GM18511 (cell line): ENCODE measurements around the gene ATRNL1.
"Not testable (repeated sequence)": the region's sequence is repeated elsewhere in the genome, so short reads cannot be mapped to it uniquely, and the experiment has no call there.

Source experiments
- ATAC-seq: cut with Tn5 transposase; IDR thresholded peaks from one replicate; pipeline ENCODE4 v1.9.1; 2021; ENCODE audit warnings: mild to moderate bottlenecking, moderate library complexity; ENCODE audit not compliant: unreplicated experiment

ATRNL1 gene

DNA sequence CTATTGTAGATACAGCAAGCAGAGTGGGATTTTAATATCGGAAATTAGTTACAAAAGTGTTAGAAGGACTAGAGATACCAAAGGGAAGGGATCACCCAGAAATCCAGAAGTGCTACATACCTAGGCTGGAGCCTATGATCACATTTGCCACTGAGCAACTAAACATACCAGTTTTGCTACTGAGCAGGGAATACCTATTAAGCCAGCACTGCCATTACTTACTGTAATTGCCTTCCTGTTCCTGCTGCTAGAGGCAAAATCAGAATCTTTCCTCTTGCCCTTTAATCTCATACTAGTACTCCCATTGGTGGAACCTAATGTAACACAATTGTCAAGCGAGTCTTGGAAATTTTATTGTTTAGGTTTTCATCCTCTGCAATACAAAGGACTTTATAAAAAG, 121.7 kb downstream of the ATRNL1 start:
- no peak for ATAC-seq

DNA sequence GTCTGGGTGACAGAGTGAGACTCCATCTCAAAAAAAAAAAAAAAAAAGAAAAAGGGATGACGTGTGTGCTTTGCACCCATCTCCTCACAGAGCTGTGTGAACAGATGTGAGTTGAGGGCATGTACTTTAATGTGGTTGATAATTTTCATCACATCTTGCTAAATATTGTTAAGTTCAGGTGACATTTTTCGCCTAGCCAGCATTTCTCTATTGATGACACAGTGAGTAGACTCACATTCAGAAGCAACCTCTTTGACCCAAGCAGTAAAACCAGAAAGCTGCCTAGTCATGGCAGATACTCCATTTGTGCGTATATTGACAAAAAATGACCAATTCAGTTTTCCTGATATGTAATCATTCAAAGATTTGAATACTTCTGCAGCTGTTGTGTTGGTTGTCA, 126.0 kb downstream of the ATRNL1 start:
- ATAC-seq, result no peak

GRCh38 chr10:115222039-115222438, 128.9 kb downstream of the ATRNL1 start:
- ATAC-seq, result no peak

- ATAC-seq, result no peak
These were observed 146.6 kb downstream of the ATRNL1 start for GRCh38 chr10:115239761-115240160.

GRCh38 chr10:115250784-115251183, 157.6 kb downstream of the ATRNL1 start:
- no peak for ATAC-seq

GRCh38 chr10:115253765-115254164, 160.6 kb downstream of the ATRNL1 start:
- not testable (repeated sequence) for ATAC-seq

- ATAC-seq, result no peak
These were observed 179.3 kb downstream of the ATRNL1 start for GRCh38 chr10:115272482-115272881.

- ATAC-seq, result no peak
These were observed 185.1 kb downstream of the ATRNL1 start for GRCh38 chr10:115278294-115278693.

- ATAC-seq, result no peak
These were observed 202.1 kb downstream of the ATRNL1 start for GRCh38 chr10:115295213-115295805.

DNA sequence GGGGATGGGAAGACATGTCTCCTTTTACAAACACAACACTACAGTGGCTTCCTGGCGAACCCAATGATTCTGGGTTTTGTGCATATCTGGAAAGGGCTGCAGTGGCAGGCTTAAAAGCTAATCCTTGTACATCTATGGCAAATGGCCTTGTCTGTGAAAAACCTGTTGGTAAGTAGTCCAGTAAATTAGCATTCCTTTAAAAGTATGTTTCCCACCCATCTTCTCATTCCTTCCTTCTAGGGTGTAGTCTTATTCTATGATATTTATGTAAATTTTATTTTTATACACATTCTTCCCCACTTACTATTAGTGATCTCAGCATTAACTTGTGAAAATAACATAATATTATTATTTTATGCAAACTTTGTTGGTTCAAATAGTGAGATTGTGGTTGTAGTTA, 206.9 kb downstream of the ATRNL1 start:
- no peak for ATAC-seq

- not testable (repeated sequence) for ATAC-seq
These were observed 226.5 kb downstream of the ATRNL1 start for GRCh38 chr10:115319669-115320068.

GRCh38 chr10:115321360-115321759, 228.2 kb downstream of the ATRNL1 start:
- ATAC-seq, result peak; percentile 76

GRCh38 chr10:115328331-115328730, 235.2 kb downstream of the ATRNL1 start:
- ATAC-seq, result no peak

GRCh38 chr10:115335366-115335765, 242.2 kb downstream of the ATRNL1 start:
- ATAC-seq, result no peak

DNA sequence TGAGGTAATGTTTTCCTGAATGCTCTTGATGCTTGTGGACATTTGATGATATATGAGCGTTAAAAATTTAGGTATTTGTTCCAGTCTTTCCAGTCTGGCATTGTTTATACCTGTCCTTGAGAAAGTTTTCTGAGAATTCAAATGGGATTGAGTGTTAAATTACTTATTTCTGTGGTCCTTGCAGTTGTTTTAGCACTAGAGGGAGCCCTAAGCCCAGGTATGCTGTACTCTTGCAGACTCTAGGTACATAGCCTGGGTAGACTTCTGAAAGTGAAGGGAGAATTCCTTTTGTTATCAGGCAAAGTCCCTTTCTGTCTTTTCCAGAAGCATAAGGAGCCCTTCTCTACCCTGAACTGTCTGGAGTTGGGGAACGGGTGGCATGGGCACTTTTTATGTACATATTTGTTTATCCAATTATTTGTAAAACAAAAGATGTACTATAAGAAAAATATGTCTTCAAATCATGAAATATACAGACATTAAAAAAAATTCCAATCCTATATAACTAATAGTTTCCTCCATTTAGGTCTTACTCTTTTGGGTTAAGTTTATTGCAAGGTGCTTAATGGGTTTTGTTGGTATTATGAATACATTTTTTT, 262.1 kb downstream of the ATRNL1 start:
- peak; percentile 92 for ATAC-seq

- not testable (repeated sequence) for ATAC-seq
These were observed 274.8 kb downstream of the ATRNL1 start for GRCh38 chr10:115367920-115368319.

- ATAC-seq, result no peak
These were observed 285.9 kb downstream of the ATRNL1 start for GRCh38 chr10:115379064-115379463.

GRCh38 chr10:115384665-115385064, 291.5 kb downstream of the ATRNL1 start:
- ATAC-seq, result no peak

DNA sequence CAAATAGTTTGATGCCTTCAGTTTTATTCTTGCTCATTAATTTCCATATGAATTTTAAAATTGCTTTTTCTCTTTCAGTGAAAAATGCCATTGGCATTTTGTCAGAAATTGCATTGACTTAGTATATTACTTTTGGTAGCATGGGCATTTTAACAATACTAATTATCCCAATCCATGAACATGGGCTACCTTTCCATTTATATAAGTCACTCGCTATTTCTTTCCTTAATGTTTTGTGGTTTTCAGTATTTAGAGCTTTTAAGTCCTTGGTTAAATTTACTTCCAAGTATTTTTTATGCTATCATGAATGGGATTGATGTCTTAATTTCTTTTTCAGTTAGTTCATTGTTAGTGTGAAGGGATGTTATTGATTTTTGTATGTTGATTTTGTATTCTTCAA, 297.4 kb downstream of the ATRNL1 start:
- no peak for ATAC-seq

GRCh38 chr10:115398026-115398425, 304.9 kb downstream of the ATRNL1 start:
- no peak for ATAC-seq

GRCh38 chr10:115402699-115403098, 309.5 kb downstream of the ATRNL1 start:
- no peak for ATAC-seq

- not testable (repeated sequence) for ATAC-seq
These were observed 312.7 kb downstream of the ATRNL1 start for GRCh38 chr10:115405838-115406237.

- no peak for ATAC-seq
These were observed 316.2 kb downstream of the ATRNL1 start for GRCh38 chr10:115409347-115409746.
